ENCODE data around the gene C2orf49.

- TF ChIP-seq CTCF (IDR thresholded peaks at IDR 0.05), result no peak
- TF ChIP-seq POLR2A (IDR thresholded peaks at IDR 0.05), result no peak
- TF ChIP-seq EP300 (IDR thresholded peaks at IDR 0.05), result no peak
These were observed 25.7 kb downstream of the C2orf49 start for GRCh38 chr2:105362862-105363591.
